IPS-15b (cell line): ENCODE measurements around the gene RNF208.

ENCODE experiments used
- H3K27me3 ChIP-seq: one replicate; pipeline ENCODE4 v1.6.1; 2013; ENCODE audit warnings: low read length; ENCODE audit not compliant: control insufficient read depth, insufficient read depth
- H3K36me3 ChIP-seq: one replicate; pipeline ENCODE4 v1.6.1; 2013; ENCODE audit warnings: low read length; ENCODE audit not compliant: control insufficient read depth, insufficient read depth
- H3K4me1 ChIP-seq: one replicate; pipeline ENCODE4 v1.6.1; 2013; ENCODE audit warnings: mild to moderate bottlenecking, low read length; ENCODE audit not compliant: control insufficient read depth, insufficient read depth
- H3K4me3 ChIP-seq: one replicate; pipeline ENCODE4 v1.5.1; 2013; ENCODE audit warnings: low read depth, low read length
- H3K9ac ChIP-seq: one replicate; pipeline ENCODE4 v1.6.1; 2013; ENCODE audit warnings: low read depth, mild to moderate bottlenecking, low read length
- H3K9me3 ChIP-seq: one replicate; pipeline ENCODE4 v1.6.1; 2013; ENCODE audit warnings: mild to moderate bottlenecking, low read length; ENCODE audit not compliant: control insufficient read depth, insufficient read depth

Gene RNF208

DNA sequence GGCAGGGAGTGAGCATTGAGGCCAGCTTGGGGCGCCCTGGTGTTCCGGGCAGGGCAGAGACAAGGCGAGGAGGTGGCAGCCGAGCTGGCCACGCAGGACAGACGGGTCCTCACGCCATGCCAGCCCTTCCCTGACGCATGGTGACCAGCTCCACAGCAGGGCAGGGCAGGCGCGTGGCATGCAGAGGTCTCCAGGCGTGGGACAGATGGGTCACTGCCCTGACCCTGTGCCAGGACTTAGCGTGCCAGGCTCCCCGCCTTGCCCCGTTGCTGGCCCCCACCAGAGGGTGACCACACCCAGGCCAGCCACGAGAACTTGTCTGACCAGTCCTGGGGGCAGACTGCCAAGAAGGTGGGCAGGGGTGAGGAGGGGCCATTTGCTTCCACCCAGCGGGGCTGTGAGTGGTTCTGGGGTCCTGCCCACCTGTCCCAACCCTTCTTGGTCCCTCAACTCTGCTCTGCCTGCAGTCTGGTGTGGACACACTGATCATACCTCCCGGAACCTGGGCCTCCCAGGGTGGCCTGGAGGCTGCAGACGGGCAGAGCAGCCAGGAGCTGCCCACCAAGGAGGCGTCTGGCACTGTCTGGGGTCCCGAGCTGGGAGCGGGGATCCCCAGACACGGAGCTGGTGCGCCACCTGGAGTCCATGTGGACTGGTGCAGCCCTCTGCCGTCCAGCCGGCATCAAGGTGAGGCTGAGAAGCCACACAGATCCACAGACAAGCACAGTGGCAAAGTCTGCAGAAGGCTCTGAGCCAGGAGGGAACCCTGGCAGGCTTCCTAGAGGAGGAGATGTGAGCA is 5.2 kb upstream of the RNF208 start, which contains the start of gene RNF224:
Gene RNF224 (plus strand): TSS at position 449 of the 799 bp plus-strand sequence. CDS start 834 bp downstream, outside the sequence.
- H3K36me3 ChIP-seq = no peaks in the 10 kb centered on the region
- peak within 1 kb of the TSS; percentile 28 for H3K4me3 ChIP-seq
- no peak within 1 kb of the TSS for H3K9ac ChIP-seq
- no peaks in the 10 kb centered on the region for H3K4me1 ChIP-seq
- H3K27me3 ChIP-seq = no peaks in the 10 kb centered on the region
- H3K9me3 ChIP-seq = no peaks in the 10 kb centered on the region

DNA sequence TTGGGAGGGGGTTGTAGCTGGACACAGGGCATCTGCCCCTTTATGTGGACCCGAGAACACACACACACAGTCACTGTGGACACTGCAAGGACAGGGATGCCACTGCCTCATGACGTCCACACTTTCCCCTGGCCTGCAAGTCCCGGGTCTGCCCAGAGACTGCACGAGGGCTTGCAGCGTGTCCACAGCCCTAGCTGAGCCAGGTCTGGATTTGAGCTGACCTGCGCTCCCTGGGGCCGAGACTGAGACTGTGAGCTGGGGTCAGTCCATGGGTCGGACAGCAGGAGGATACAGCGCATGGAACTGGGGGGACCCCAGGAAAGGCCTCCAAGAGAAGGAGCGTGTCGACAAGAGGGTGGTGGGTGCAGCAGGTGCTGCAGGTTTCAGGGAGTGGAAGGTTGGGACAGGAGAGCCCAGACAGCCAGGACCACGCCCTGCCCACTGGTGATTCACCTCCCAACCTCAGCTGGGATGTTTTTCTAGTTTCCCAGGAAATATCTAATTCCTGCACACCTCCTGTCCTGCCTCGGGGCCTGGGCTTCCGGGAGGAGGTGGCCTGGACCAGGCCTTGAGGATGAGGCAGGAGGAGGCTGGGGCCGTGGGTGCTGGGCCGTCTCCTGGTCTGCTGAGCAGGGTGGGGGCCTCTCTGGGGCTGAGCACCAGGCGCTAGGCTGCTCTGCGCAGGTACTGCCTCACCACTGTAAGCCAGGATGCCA is 4.5 kb upstream of the RNF208 start:
- Histone ChIP-seq H3K9me3 (no peaks in the 10 kb centered on the region), H3K4me1 (no peaks in the 10 kb centered on the region), H3K9ac (no peak overlapping the region), H3K4me3 (no peak overlapping the region), H3K36me3 (no peaks in the 10 kb centered on the region), H3K27me3 (no peaks in the 10 kb centered on the region)

DNA sequence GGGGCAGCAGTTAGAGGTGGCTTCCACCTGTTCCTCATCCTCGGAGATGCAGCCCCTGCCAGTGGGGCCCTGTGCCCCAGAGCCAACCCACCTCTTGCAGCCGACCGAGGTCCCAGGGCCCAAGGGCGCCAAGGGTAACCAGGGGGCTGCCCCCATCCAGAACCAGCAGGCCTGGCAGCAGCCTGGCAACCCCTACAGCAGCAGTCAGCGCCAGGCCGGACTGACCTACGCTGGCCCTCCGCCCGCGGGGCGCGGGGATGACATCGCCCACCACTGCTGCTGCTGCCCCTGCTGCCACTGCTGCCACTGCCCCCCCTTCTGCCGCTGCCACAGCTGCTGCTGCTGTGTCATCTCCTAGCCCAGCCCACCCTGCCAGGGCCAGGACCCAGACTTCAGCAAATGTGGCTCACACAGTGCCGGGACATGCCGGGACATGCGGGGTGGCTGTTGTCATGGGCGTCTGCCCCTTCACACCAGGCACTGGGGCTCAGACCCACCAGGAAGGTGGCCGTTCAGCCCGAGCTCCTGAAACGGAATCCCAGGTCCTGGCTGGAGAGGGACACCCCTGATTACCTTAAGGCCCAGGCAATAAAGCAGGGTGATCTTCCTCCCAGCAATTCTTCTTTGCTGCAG is 3.8 kb upstream of the RNF208 start:
- Histone ChIP-seq H3K36me3 (no peaks in the 10 kb centered on the region), H3K4me1 (no peaks in the 10 kb centered on the region), H3K9me3 (no peaks in the 10 kb centered on the region), H3K4me3 (no peak overlapping the region), H3K9ac (no peak overlapping the region), H3K27me3 (no peaks in the 10 kb centered on the region)

DNA sequence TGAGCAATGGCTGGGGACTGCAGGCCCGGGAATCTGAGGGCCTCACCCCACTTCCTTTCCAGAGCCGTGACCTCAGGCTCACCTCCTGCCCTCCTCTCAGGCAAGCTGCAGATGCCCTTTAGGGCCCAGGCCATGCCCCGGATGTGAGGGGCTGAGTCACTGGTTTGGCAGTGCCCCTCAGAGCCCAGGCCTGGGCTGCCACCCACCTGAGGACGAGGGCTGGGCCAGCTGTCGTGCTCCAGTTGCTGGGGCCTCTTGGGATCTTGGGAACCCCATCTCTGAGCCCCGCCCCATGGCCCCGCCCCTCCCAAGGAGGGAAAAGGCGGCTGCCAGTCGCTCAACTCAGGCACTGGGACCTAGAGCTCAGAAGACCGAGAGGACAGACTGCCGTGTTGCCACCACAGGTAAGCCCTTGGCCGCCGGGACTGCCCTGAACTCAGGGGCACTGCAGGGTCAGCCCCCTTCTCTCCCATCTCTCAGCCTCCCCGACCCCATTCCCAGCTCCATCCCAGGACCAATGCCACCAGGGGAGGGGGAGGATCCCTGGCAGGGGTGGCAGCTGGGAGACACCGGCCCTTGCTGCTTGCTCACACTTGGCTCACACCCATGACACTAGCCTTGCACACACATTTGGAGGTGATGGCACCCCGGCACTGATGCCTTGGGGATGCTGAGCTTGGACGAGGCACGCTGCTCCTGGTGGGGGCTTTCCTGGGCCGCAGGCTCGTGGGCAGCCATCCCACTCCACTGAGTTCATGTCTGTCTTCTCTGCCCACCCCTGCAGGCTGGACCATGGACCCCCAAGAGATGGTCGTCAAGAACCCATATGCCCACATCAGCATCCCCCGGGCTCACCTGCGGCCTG is 3.0 kb upstream of the RNF208 start, which contains the start of gene CYSRT1:
Gene CYSRT1 (plus strand): TSS at position 345 of the 865 bp plus-strand sequence. CDS start 448 bp downstream, at position 793.
- peak within 1 kb of the TSS; percentile 65 for H3K4me3 ChIP-seq
- no peaks in the 10 kb centered on the region for H3K9me3 ChIP-seq
- H3K27me3 ChIP-seq = no peaks in the 10 kb centered on the region
- peak within 1 kb of the TSS; percentile 85 for H3K9ac ChIP-seq
- no peaks in the 10 kb centered on the region for H3K36me3 ChIP-seq
- H3K4me1 ChIP-seq = no peaks in the 10 kb centered on the region

DNA sequence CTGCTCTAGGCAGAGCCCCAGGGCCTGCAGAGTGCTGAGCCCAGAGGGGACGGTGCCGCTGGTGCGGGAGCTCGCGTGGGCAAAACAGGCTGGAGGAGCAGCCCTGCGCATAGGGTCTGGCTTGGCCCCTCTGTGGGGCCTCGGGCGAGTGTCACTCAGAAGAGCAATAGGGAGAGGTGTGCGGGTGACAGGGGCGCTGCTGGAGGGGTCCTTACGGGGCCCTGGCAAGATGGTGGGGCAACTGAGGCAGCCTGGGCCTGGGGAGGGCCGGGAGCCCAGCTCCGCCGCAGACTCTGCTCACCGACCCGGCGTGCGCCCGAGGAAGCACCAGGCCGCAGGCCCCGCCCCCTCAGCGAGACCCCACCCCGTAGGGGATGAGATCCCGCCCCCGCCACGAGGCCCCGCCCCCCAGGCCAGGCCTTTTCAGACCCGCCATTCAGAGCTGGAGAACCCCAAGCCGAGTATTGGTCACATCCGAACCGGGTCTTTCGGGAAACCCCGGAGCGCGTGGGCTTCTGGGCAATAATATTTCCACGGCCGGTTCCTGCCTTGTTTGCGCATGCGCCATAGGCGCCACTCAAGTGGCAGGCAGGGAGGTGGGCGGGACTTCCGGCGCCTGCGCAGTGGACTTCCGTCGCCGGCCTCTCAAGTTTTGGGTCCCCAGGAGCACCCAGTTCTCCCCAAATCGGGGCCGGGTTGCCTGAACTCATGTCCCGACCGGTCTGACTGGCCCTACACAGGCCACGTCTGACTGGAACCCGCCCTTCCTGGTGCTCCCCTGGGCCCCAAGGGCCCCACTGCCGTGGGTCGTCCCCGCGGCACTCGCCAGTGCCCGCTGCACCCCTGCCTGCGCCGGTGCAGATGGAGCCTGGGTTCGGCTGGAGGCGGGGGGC is 1.3 kb upstream of the RNF208 start:
- Histone ChIP-seq H3K27me3 (no peaks in the 10 kb centered on the region), H3K36me3 (no peaks in the 10 kb centered on the region), H3K4me3 (peak overlapping the region; percentile 65), H3K9me3 (no peaks in the 10 kb centered on the region), H3K4me1 (no peaks in the 10 kb centered on the region), H3K9ac (peak overlapping the region; percentile 85)

DNA sequence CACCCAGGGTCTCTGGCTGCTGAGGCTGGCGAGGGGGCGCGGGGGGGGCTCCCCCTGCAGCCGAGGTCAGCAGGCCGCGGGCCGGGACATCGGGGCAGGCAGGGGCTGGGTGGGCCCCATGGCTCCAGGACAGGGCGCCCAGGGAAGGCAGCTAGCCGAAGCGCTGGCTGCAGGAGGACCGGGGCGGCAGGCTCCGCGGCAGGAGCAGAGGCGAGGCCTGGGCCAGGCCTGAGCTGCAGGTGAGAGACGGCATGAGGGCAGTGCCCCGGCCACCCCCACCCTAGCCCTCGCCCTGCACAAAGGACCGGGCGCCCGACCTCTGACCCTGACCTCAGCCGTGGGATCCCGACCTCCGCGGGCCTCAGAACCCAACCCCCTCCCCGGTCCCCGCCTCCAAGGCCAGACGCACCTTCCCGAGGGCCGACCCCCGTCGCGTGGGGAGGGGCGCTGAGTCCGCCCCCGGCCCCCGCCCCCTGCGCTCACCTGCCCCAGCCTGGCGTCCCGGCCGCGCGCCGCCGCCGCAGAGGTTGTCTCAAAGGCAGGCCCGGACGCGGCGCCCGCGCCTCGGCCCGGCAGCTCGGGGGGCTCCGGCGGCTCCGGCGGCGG is 431 bp downstream of the RNF208 start:
- Histone ChIP-seq H3K9me3 (no peaks in the 10 kb centered on the region), H3K4me1 (no peaks in the 10 kb centered on the region), H3K4me3 (peak overlapping the region; percentile 43), H3K9ac (no peak overlapping the region), H3K27me3 (no peaks in the 10 kb centered on the region), H3K36me3 (peaks cover 3% of the 10 kb centered on the region)

DNA sequence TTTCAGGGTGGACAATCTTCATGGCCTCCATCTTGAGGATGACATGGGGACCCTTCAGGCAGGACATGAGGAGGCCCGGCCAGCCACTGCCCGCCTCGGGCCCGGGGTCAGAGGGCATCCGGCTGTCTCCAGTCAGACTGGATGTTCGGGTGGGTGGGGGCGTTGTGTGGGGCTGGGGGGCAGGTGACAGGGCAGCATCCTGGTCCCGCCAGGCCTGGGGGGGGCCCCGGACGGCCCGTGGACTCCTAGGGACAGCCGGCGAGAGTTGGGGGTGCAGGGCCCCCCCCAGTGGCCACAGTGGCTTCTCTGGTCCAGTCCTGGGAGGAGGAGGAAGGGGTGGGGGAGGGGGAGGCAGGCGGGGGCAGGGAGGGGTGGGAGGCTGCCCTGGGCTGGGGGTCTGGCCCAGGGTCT is 940 bp downstream of the RNF208 start:
- H3K27me3 ChIP-seq = no peaks in the 10 kb centered on the region
- H3K4me3 ChIP-seq = no peak overlapping the region
- no peaks in the 10 kb centered on the region for H3K4me1 ChIP-seq
- H3K9ac ChIP-seq = no peak overlapping the region
- H3K9me3 ChIP-seq = no peaks in the 10 kb centered on the region
- H3K36me3 ChIP-seq = peaks cover 8% of the 10 kb centered on the region

DNA sequence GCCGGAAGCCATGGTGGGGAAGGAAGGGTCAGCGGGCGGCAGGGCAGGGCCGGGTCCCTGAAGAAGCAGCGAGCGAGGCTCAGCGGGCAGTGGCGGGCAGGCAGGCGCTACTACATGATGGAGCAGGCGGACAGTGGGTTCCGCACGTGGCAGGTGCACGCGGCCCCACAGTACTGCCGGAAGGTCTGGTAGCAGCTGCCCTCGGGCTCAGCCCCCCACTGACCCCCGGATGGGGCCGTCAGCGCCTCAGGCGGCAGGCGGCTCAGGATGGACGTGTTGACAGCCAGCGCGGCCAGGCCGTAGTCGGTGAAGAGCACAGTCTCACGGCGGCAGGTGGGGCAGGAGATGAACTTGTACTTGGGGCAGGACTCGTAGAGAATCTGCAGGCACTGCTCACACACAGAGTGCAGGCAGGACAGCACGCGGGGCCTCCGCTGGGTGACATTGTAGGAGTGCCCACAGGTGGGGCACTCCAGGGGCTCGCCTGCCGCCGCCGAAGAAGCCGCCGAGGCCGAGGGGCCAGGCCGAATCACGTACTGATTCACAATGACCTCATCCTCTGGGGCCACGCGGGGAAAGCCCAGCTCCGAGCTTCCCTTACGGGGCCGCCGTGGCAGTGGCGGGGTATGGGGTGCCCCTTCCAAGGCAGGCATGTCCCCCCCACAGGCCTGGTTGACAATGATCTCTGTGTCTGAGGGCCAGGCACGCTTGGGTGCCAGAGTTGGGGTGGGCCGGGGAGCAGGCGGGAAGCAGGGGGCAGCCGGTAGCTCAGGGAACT is 1.5 kb downstream of the RNF208 start:
- Histone ChIP-seq H3K4me3 (no peak overlapping the region), H3K4me1 (no peaks in the 10 kb centered on the region), H3K27me3 (no peaks in the 10 kb centered on the region), H3K36me3 (peaks cover 10% of the 10 kb centered on the region), H3K9ac (no peak overlapping the region), H3K9me3 (no peaks in the 10 kb centered on the region)

DNA sequence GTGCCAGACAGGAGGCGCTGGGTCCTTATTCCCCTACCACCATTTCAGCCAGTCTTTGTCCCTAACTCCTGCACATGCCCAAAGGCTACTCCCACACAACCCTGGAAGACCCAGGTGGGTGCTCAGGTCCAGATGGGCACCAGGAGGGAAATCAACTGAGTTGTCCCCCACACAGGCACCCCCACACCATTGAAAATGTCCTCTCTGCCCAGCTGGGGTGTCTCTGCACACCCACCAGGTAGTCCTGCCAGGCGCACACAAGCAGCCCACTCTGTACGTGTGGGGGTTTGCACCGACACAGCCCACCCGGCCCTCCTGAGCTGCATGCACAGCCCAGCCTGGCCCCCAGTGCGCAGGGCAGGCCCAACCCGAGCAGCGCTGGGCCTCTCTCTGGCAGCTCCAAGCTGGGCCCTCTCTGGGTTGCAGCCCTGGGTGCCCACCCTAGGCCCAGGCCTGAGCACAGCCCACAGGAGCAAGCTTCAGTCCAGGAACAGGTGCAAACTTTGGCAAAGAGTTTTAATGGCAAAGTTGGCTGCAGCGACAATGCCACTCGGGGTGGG is 2.2 kb downstream of the RNF208 start:
- H3K4me1 ChIP-seq = no peaks in the 10 kb centered on the region
- no peaks in the 10 kb centered on the region for H3K9me3 ChIP-seq
- H3K4me3 ChIP-seq = no peak overlapping the region
- no peak overlapping the region for H3K9ac ChIP-seq
- H3K36me3 ChIP-seq = peaks cover 14% of the 10 kb centered on the region
- no peaks in the 10 kb centered on the region for H3K27me3 ChIP-seq
